BLaER1 treated with 17β-estradiol and CSF1 and Interleukin-3, amounts not matched to agents 10 nM and 100 nM (cell line): ENCODE measurements around the gene BRD4.

Experiments used
- H3K27ac ChIP-seq, 11 experiments: shearing (Covaris generic); formaldehyde crosslinking; 2 replicates each; pipeline ENCODE4 v1.8.1; 2022
- H3K27me3 ChIP-seq, 11 experiments: shearing (Covaris generic); formaldehyde crosslinking; 2 replicates each; pipeline ENCODE4 v1.8.1; 2022
- H3K36me3 ChIP-seq, 11 experiments: shearing (Covaris generic); formaldehyde crosslinking; 2 replicates each; pipeline ENCODE4 v1.8.1; 2022
- H3K4me1 ChIP-seq, 10 experiments: shearing (Covaris generic); formaldehyde crosslinking; 2 replicates each; pipeline ENCODE4 v1.8.1; 2022
- H3K4me2 ChIP-seq, 11 experiments: shearing (Covaris generic); formaldehyde crosslinking; 2 replicates each; pipeline ENCODE4 v1.8.1; 2022
- H3K4me3 ChIP-seq, 10 experiments: shearing (Covaris generic); formaldehyde crosslinking; 2 replicates each; pipeline ENCODE4 v1.8.1; 2022
- H3K9ac ChIP-seq, 11 experiments: shearing (Covaris generic); formaldehyde crosslinking; 2 replicates each; pipeline ENCODE4 v1.8.1; 2022
- H3K9me3 ChIP-seq, 11 experiments: shearing (Covaris generic); formaldehyde crosslinking; replicated peaks in 1 of 11; 2 replicates each; pipeline ENCODE4 v1.8.1; 2022
- H4K20me1 ChIP-seq, 11 experiments: shearing (Covaris generic); formaldehyde crosslinking; 2 replicates each; pipeline ENCODE4 v1.8.1; 2022
- Cebpa-rat ChIP-seq, 11 experiments: shearing (Covaris generic); IDR thresholded peaks; 2 replicates each; pipeline ENCODE4 v1.8.1; 2022

The BRD4 gene

DNA sequence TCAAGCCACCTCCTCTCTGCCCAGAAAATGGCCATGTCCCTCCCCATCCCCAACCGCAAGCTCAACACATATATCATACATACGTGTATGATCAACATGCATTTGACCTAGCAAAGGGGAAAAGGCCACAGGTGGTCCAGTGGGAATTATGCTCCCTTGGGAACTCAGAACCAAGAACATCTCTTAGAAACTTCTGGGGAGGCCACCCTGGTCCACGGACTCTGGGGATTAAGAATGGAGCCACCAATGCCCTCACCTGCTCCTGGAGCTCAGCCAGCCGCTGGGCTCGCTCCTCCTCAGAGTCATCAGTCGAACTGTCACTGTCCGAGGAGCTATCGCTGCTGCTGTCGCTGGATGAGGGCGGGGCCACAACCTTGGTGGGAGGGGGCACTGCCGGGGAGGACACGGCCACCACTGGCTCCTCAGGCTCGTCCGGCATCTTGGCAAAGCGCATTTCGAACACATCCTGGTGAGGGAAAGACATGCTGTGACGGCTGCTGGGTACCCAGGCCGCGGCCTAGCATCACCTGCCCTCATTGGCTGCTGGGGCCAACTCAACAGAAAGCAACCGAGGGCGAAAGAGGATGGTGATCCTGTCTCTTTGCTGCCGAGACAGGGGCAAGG is 75.5 kb downstream of the BRD4 start:
- H3K9ac ChIP-seq, result peak overlapping the region in 6 of 11 experiments; percentile 6 to 49 (median 26); a peak in 6 of 22 replicates
- no peaks in the 10 kb centered on the region for H3K27me3 ChIP-seq
- no peak overlapping the region for H3K4me3 ChIP-seq
- H3K4me2 ChIP-seq, result peak overlapping the region; percentile 8 to 63 (median 51); a peak in 21 of 22 replicates
- peaks cover 73 to 96% (median 84%) of the 10 kb centered on the region in 10 experiments for H3K4me1 ChIP-seq
- H3K9me3 ChIP-seq, result no peaks in the 10 kb centered on the region
- H3K27ac ChIP-seq, result 0 out of 22 replicates have a peak overlapping the region, but pooled peaks of 1 of the 11 experiments have one; percentile 19
- no peak for TF ChIP-seq Cebpa-rat (IDR thresholded peaks at IDR 0.05)
- H4K20me1 ChIP-seq, result peaks cover 99 to 100% (median 100%) of the 10 kb centered on the region in 11 experiments
- H3K36me3 ChIP-seq, result peaks cover 94 to 100% (median 99%) of the 10 kb centered on the region in 11 experiments

DNA sequence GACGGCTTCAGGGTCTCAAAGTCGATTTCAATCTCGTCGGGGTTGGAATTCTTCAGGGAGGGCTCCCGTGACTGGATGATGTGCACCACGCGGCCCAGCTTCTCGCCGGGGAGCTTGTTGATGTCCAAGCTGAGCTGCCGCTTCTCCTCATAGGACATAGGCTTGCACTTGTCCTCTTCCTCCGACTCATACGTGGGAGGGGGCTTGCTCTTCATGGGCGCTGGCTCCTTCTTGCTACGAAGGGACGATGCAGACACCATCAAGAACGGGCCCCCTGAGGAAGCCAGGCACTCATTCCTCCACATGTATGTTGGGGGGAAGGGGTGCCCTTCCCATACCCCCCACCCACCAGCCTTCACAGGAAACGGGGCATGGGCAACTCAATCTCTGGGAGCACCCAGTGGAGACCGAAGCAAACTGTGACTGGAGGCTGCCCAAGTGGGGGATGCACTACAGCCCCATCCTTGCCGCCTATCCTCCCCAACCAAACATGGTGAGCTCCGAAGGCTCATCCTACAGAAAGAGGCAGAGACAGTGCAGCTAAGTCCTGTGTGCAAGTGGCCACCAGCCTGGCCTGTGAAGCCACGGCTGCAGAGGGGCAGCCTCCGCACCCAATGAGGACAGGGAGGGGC is 76.9 kb downstream of the BRD4 start:
- Histone ChIP-seq H3K4me2 (peak overlapping the region in 10 of 11 experiments; percentile 8 to 63 (median 52); a peak in 18 of 22 replicates), H3K36me3 (peaks cover 97 to 99% (median 98%) of the 10 kb centered on the region in 11 experiments), H3K9me3 (no peaks in the 10 kb centered on the region), H3K27ac (peak overlapping the region in 2 of 11 experiments; percentile 19 to 45; a peak in 3 of 22 replicates), H3K9ac (peak overlapping the region in 9 of 11 experiments; percentile 3 to 49 (median 14); a peak in 5 of 22 replicates), H3K4me1 (peaks cover 69 to 98% (median 85%) of the 10 kb centered on the region in 10 experiments), H3K4me3 (no peak overlapping the region), H4K20me1 (peaks cover 98 to 100% (median 99%) of the 10 kb centered on the region in 11 experiments), H3K27me3 (no peaks in the 10 kb centered on the region)
- TF ChIP-seq Cebpa-rat (IDR thresholded peaks at IDR 0.05), result no peak

DNA sequence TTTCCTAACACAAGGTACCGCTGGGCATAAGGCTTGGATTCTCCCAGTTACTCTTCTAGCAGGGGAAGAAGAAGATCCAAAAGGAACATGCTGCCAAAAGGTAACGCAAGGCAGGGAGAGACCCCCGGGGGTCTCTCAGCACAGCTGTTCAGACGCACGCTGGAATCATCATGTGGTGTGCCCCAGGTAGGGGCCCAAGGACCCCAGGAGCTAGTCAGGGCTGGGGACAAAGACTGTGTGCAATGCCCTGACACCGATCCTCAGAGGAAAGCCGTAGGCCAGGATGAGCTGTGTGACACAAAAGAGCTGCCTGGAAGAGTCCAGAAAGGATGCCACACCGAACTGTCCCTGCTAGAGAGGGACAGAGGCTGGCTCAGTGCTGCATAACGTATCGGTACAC is 77.8 kb downstream of the BRD4 start:
- Histone ChIP-seq H3K9ac (peak overlapping the region in 5 of 11 experiments; percentile 15 to 63 (median 34); a peak in 4 of 22 replicates), H3K4me1 (peaks cover 75 to 98% (median 87%) of the 10 kb centered on the region in 10 experiments), H3K27me3 (no peaks in the 10 kb centered on the region), H3K4me3 (no peak overlapping the region), H3K27ac (0 out of 22 replicates have a peak overlapping the region, but pooled peaks of 1 of the 11 experiments have one; percentile 74), H3K36me3 (peaks cover 95 to 99% (median 98%) of the 10 kb centered on the region in 11 experiments), H4K20me1 (peaks cover 98 to 100% (median 99%) of the 10 kb centered on the region in 11 experiments), H3K4me2 (peak overlapping the region in 9 of 11 experiments; percentile 53 to 91 (median 75); a peak in 17 of 22 replicates), H3K9me3 (no peaks in the 10 kb centered on the region)
- no peak for TF ChIP-seq Cebpa-rat (IDR thresholded peaks at IDR 0.05)

DNA sequence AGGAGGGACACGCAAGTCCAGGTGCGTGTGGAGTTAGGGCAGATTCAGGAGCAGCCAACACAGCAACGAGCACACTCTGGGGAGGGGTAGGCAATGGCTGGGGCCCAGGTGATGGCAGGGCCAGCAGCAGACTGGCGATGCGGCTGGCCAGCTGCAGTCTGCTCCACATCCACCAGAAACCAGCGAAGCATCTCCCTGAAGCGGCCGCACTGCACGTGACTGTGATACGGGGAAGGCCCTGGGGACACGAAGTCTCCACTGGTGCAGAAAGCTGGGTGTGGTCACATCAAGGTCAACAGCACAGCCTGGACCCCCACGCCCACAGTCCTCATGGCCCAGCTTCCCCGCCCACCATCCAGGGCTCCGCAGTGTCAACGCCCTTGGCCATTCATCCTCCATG is 78.8 kb downstream of the BRD4 start:
- Histone ChIP-seq H3K27me3 (no peaks in the 10 kb centered on the region), H3K4me1 (peaks cover 85 to 99% (median 96%) of the 10 kb centered on the region in 10 experiments), H3K36me3 (peaks cover 92 to 99% (median 98%) of the 10 kb centered on the region in 11 experiments), H4K20me1 (peaks cover 98 to 100% (median 99%) of the 10 kb centered on the region in 11 experiments), H3K9me3 (no peaks in the 10 kb centered on the region), H3K4me2 (peak overlapping the region in 10 of 11 experiments; percentile 35 to 91 (median 74); a peak in 20 of 22 replicates), H3K9ac (peak overlapping the region in 8 of 11 experiments; percentile 19 to 63 (median 38); a peak in 14 of 22 replicates), H3K27ac (peak overlapping the region in 8 of 11 experiments; percentile 9 to 74 (median 31); a peak in 11 of 22 replicates), H3K4me3 (peak overlapping the region in 1 of 10 experiments; percentile 11; a peak in 1 of 20 replicates)
- no peak for TF ChIP-seq Cebpa-rat (IDR thresholded peaks at IDR 0.05)

DNA sequence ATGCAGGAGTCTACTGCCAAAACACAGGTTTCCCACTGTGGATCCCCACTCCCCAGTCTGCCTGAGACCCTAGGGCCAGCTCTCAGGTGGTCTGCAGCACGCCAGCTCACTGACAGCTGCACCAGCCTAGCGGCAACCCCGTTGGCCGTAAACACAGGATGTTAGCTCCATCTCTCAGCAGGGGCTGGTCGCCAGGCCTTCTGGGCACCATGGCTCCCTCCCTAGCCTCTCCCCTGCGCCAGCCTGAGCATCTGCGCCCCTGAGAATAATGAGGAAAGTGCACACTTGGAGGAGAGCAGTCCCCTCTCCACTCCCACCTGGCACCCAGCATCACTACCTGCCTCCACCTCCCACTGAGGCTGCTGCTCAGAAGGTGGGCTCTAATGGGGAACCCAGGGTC is 79.3 kb downstream of the BRD4 start:
- H3K4me2 ChIP-seq, result peak overlapping the region in 10 of 11 experiments; percentile 35 to 91 (median 74); a peak in 19 of 22 replicates
- no peaks in the 10 kb centered on the region for H3K27me3 ChIP-seq
- peak overlapping the region in 1 of 10 experiments; percentile 11; a peak in 2 of 20 replicates for H3K4me3 ChIP-seq
- H3K27ac ChIP-seq, result peak overlapping the region in 8 of 11 experiments; percentile 9 to 74 (median 31); a peak in 12 of 22 replicates
- no peak for TF ChIP-seq Cebpa-rat (IDR thresholded peaks at IDR 0.05)
- H3K9ac ChIP-seq, result peak overlapping the region in 8 of 11 experiments; percentile 19 to 63 (median 38); a peak in 12 of 22 replicates
- H4K20me1 ChIP-seq, result peaks cover 98 to 100% (median 99%) of the 10 kb centered on the region in 11 experiments
- peaks cover 92 to 99% (median 98%) of the 10 kb centered on the region in 11 experiments for H3K36me3 ChIP-seq
- peaks cover 90 to 100% (median 98%) of the 10 kb centered on the region in 10 experiments for H3K4me1 ChIP-seq
- no peaks in the 10 kb centered on the region for H3K9me3 ChIP-seq

DNA sequence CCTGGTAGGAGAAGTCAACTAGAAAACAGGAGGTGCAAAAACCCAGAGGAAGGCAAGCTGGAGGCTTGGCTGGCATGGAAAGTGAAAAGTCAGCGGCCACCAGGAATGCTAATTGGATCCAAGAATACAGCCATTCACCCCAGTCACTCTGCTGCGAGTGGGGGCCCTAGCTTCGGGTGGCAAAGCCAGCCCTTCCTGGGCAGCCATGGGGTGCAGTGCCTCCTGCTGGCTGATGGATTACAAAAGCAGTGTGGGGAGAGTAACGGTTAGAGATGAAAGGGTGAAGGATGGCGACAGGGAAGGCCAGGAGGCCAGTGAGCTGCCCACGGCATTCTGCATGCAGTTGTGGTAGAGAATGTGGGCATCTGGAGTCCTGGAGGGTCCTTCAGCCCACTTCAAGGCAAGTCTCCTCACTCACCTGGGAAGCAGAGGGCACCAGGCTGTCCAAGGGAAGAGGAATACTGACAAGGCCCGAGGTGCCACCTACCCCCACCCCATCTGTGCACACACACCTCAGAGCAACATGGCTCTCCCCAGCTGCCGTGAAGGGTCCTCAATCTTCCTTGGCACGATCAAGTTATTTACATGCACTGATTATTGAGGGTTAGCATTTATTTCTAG is 79.8 kb downstream of the BRD4 start:
- H3K9ac ChIP-seq, result peak overlapping the region in 5 of 11 experiments; percentile 6 to 63 (median 38); a peak in 9 of 22 replicates
- peaks cover 90 to 100% (median 99%) of the 10 kb centered on the region in 10 experiments for H3K4me1 ChIP-seq
- H3K27ac ChIP-seq, result peak overlapping the region in 7 of 11 experiments; percentile 4 to 74 (median 31); a peak in 6 of 22 replicates
- H3K4me2 ChIP-seq, result peak overlapping the region in 8 of 11 experiments; percentile 59 to 91 (median 75); a peak in 16 of 22 replicates
- H3K4me3 ChIP-seq, result no peak overlapping the region; a peak in 2 of 20 replicates
- peaks cover 88 to 99% (median 96%) of the 10 kb centered on the region in 11 experiments for H3K36me3 ChIP-seq
- H3K27me3 ChIP-seq, result no peaks in the 10 kb centered on the region
- H3K9me3 ChIP-seq, result no peaks in the 10 kb centered on the region
- peaks cover 98 to 100% (median 99%) of the 10 kb centered on the region in 11 experiments for H4K20me1 ChIP-seq
- no peak for TF ChIP-seq Cebpa-rat (IDR thresholded peaks at IDR 0.05)

DNA sequence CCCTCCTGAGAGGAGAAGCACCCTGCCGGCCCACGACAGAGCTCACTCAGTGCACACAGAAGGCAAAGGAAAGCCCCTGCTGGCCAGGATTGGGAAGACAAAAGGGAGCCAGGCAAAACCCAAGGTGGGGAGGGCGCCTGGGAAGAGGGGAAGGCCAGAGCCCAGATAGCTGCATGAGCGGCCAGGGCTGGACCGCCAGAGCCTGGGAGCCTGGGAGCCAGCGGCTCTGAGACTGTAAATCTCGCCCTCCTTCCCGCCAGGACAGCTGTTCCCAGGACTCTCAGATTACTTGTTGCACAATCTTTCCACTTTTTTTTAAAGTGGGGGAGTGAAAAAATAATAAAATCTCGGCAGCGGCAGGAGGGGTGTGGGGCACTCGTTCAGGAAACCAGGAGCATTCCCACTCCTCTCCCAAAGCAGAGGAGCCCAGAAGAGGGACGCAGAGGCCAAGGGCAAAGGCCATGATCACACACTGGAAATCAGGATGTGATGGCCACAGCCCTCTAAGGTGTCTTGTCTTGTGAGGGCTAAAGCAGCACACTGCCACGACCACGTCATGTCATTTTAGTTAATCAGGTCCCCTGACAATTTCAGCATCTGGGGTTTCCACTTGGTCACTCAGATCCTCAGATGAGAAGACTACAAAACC is 80.5 kb downstream of the BRD4 start:
- no peaks in the 10 kb centered on the region for H3K9me3 ChIP-seq
- peak overlapping the region in 6 of 11 experiments; percentile 4 to 74 (median 24); a peak in 6 of 22 replicates for H3K27ac ChIP-seq
- no peaks in the 10 kb centered on the region for H3K27me3 ChIP-seq
- H4K20me1 ChIP-seq, result peaks cover 98 to 100% (median 99%) of the 10 kb centered on the region in 11 experiments
- no peak overlapping the region; a peak in 1 of 20 replicates for H3K4me3 ChIP-seq
- peaks cover 88 to 98% (median 96%) of the 10 kb centered on the region in 11 experiments for H3K36me3 ChIP-seq
- H3K4me2 ChIP-seq, result peak overlapping the region in 8 of 11 experiments; percentile 16 to 91 (median 75); a peak in 14 of 22 replicates
- H3K9ac ChIP-seq, result peak overlapping the region in 6 of 11 experiments; percentile 2 to 63 (median 42); a peak in 8 of 22 replicates
- peak in 3 of 11 experiments; percentile 13 to 31 (median 29); a peak in 2 of 22 replicates for TF ChIP-seq Cebpa-rat (IDR thresholded peaks at IDR 0.05)
- H3K4me1 ChIP-seq, result peaks cover 92 to 100% (median 99%) of the 10 kb centered on the region in 10 experiments
